ENCODE data around the gene PDE6D. TPM values are rescaled to one million over a fixed set of nuclear protein-coding genes. Genes with fewer than 3 reads are reported as not detected.
A peak's percentile ranks its signal among the peaks of the same experiment; 100 is the strongest.

Gene PDE6D
- total and polyA plus RNA-seq, 2 of the 13 experiments (the other 11 are each of a cell fraction or from before 2014, with no cell fraction given), result 14.1 to 23.2 TPM

DNA sequence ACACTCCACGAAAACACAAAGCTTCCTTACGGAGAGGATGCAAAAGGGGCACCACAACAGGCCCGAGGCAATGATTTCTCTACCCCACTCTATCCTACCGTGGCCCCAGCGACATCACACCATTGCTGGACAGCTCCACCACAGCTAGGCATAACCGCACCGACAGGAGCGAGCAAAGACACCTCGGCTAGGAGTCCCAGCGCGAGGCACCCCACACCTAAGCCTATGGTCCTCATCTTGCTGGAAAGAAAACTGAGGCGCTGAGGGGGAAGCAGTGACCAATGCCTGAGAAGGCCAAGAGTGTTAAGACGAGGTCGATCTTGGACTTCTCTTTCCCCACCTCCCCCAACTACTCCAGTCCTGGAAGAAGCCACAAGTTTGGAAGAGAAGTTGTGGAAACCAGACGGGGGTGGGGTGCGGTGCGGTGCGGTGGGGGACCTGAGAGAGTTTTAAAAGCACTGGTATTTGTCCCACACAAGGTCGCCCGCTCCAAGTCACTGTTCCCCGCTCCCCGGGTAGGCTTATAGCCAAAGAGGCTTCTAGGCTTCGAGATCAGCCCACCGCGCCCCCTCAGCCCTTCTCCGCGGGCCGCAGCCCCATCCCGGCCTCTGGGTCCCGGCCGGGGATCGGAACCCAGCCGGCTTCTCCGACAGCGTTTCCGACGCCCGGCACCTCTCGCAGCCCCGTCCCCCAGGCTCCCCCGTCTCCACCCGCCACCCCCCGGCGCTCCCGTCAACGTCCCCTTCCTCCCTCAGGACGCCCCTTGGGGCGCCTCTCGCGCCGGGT is 766 bp downstream of the PDE6D start (continued):
- 0 out of 2 replicates have a peak, but pooled peaks have one; percentile 29 for TF ChIP-seq ZNF317 (CRISPR knock-in tag; IDR thresholded peaks at IDR 0.05)
- TF ChIP-seq KDM2A (CRISPR knock-in tag; IDR thresholded peaks at IDR 0.05; ENCODE audit: borderline replicate concordance, low read depth), result no peak; the same call in 1 of the 2 replicates
- TF ChIP-seq MAF1 (CRISPR knock-in tag; IDR thresholded peaks at IDR 0.05; ENCODE audit: borderline replicate concordance), result no peak
- TF ChIP-seq ZNF788 (CRISPR knock-in tag; IDR thresholded peaks at IDR 0.05; ENCODE audit: borderline replicate concordance), result peak; percentile 27; the same call in 1 of the 2 replicates
- TF ChIP-seq ZNF709 (CRISPR knock-in tag; IDR thresholded peaks at IDR 0.05), result no peak
- no peak for TF ChIP-seq ZNF629 (CRISPR knock-in tag; conservative IDR thresholded peaks at IDR 0.05)
- TF ChIP-seq SP1 (IDR thresholded peaks at IDR 0.05), result no peak
- no peak for TF ChIP-seq SP1 (CRISPR knock-in tag; IDR thresholded peaks at IDR 0.05)
- TF ChIP-seq NKX3-1 (CRISPR knock-in tag; IDR thresholded peaks at IDR 0.05), result no peak
- no peak for TF ChIP-seq HMG20A (CRISPR knock-in tag; IDR thresholded peaks at IDR 0.05; ENCODE audit: borderline replicate concordance)
- TF ChIP-seq ZNF616 (CRISPR knock-in tag; IDR thresholded peaks at IDR 0.05; ENCODE audit: low read depth), result no peak; the same call in 1 of the 2 replicates
- no peak for TF ChIP-seq POLR2AphosphoS2 (IDR thresholded peaks at IDR 0.05; ENCODE audit: low read depth, low read length)
- TF ChIP-seq, protein P1, sequence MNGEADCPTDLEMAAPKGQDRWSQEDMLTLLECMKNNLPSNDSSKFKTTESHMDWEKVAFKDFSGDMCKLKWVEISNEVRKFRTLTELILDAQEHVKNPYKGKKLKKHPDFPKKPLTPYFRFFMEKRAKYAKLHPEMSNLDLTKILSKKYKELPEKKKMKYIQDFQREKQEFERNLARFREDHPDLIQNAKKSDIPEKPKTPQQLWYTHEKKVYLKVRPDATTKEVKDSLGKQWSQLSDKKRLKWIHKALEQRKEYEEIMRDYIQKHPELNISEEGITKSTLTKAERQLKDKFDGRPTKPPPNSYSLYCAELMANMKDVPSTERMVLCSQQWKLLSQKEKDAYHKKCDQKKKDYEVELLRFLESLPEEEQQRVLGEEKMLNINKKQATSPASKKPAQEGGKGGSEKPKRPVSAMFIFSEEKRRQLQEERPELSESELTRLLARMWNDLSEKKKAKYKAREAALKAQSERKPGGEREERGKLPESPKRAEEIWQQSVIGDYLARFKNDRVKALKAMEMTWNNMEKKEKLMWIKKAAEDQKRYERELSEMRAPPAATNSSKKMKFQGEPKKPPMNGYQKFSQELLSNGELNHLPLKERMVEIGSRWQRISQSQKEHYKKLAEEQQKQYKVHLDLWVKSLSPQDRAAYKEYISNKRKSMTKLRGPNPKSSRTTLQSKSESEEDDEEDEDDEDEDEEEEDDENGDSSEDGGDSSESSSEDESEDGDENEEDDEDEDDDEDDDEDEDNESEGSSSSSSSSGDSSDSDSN (CRISPR knock-in tag; IDR thresholded peaks at IDR 0.05), result no peak
- no peak for TF ChIP-seq MIXL1 (CRISPR knock-in tag; IDR thresholded peaks at IDR 0.05)
- no peak for TF ChIP-seq ZNF468 (CRISPR knock-in tag; IDR thresholded peaks at IDR 0.05)
- TF ChIP-seq MLLT10 (CRISPR knock-in tag; IDR thresholded peaks at IDR 0.05), result no peak
- no peak for TF ChIP-seq SYNCRIP (IDR thresholded peaks at IDR 0.05; ENCODE audit: insufficient read depth, low read depth, low read length)
- TF ChIP-seq SNAPC2 (CRISPR knock-in tag; IDR thresholded peaks at IDR 0.05), result no peak
- no peak for TF ChIP-seq CEBPG (CRISPR knock-in tag; IDR thresholded peaks at IDR 0.05)
- TF ChIP-seq ZNF20 (CRISPR knock-in tag; IDR thresholded peaks at IDR 0.05), result no peak
- TF ChIP-seq YEATS2 (CRISPR knock-in tag; IDR thresholded peaks at IDR 0.05; ENCODE audit: borderline replicate concordance), result no peak
- TF ChIP-seq, protein P2, sequence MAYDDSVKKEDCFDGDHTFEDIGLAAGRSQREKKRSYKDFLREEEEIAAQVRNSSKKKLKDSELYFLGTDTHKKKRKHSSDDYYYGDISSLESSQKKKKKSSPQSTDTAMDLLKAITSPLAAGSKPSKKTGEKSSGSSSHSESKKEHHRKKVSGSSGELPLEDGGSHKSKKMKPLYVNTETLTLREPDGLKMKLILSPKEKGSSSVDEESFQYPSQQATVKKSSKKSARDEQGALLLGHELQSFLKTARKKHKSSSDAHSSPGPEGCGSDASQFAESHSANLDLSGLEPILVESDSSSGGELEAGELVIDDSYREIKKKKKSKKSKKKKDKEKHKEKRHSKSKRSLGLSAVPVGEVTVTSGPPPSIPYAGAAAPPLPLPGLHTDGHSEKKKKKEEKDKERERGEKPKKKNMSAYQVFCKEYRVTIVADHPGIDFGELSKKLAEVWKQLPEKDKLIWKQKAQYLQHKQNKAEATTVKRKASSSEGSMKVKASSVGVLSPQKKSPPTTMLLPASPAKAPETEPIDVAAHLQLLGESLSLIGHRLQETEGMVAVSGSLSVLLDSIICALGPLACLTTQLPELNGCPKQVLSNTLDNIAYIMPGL (CRISPR knock-in tag; IDR thresholded peaks at IDR 0.05; ENCODE audit: borderline replicate concordance in 1 of 2, low read depth in 1 of 2), result 0 out of 4 replicates have a peak, but pooled peaks of 1 of the 2 experiments have one; percentile 39
- peak; percentile 98 for TF ChIP-seq MIER2 (CRISPR knock-in tag; IDR thresholded peaks at IDR 0.05)
- no peak for TF ChIP-seq PRMT3 (CRISPR knock-in tag; IDR thresholded peaks at IDR 0.05; ENCODE audit: borderline replicate concordance, low read depth)
- TF ChIP-seq ZNF614 (CRISPR knock-in tag; IDR thresholded peaks at IDR 0.05; ENCODE audit: borderline replicate concordance), result peak; percentile 69; the same call in 1 of the 2 replicates
- TF ChIP-seq FOXJ3 (CRISPR knock-in tag; IDR thresholded peaks at IDR 0.05; ENCODE audit: borderline replicate concordance), result no peak
- no peak for TF ChIP-seq KAT7 (CRISPR knock-in tag; IDR thresholded peaks at IDR 0.05; ENCODE audit: borderline replicate concordance)
